Measurements from ENCODE around the gene SERINC4.
A peak's percentile ranks its signal among the peaks of the same experiment; 100 is the strongest.

SERINC4 gene

GRCh38 chr15:43748376-43748775, 51.6 kb downstream of the SERINC4 start:
- peak in 4 of 6 experiments; percentile 8 to 62 (median 48) for DNase-seq

- DNase-seq = peak in 2 of 6 experiments; percentile 24 to 44
These were observed 53.1 kb downstream of the SERINC4 start for GRCh38 chr15:43746903-43747309.

GRCh38 chr15:43746245-43746902, 53.6 kb downstream of the SERINC4 start, which contains the start of gene PDIA3:
TSS of gene PDIA3 (plus strand) at chr15:43746438. CDS start at chr15:43746540, 102 bp downstream.
- peak; percentile 64 to 86 (median 76) for DNase-seq
